GM12874 (cell line): ENCODE measurements around the gene MRAP.

Experiments used
- CTCF ChIP-seq: IDR thresholded peaks from 2 replicates; pipeline ENCODE4 v1.5.1; 2011; ENCODE audit warnings: low read depth, mild to moderate bottlenecking, control low read depth, low read length, moderate library complexity; ENCODE audit not compliant: insufficient read depth

The MRAP gene

DNA sequence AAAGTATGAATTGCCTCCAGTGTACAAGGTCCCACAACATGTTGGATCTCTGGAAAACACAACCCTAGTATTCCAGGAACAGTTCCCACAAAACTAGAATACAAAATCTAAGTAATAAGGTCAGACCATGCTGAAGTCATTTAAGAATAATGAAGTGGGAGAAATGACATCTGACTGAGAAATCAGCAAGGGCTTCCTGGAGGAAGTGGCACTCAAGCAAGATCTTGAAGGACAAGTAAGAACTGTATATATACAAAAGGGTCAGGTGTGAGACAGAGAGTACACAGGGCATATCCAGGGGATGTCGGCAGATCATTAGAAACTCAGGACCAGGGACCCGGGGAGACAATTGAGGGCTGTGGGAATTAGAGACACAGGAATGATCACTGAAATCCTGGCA lies 38.5 kb upstream of the MRAP start:
- TF ChIP-seq CTCF: no peak

DNA sequence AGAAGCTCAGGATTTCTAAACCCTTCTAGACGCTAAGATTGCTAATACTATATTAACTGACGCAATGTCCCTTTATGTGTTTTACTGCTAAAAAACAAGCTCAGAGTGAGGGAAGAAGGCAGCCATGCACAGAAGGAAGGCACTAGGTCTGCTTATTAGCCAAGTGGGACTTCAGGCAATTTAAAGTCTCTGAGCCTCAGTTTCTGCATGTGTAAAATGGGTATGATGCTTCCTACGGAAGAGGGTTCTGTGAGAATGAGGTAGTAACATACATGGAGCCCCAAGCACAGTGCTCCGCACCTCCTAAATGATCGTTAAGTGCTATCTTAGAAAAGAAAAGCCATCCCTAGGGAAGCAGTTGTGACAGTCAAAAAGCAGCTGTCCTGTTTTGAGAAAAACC lies 36.7 kb upstream of the MRAP start:
- no peak for TF ChIP-seq CTCF

- no peak for TF ChIP-seq CTCF
Measured at GRCh38 chr21:32270748-32271147, 27.9 kb upstream of the MRAP start.

- no peak for TF ChIP-seq CTCF
Measured at GRCh38 chr21:32276671-32277070, 22.0 kb upstream of the MRAP start.

GRCh38 chr21:32278103-32278502 lies 20.6 kb upstream of the MRAP start:
- TF ChIP-seq CTCF: no peak

DNA sequence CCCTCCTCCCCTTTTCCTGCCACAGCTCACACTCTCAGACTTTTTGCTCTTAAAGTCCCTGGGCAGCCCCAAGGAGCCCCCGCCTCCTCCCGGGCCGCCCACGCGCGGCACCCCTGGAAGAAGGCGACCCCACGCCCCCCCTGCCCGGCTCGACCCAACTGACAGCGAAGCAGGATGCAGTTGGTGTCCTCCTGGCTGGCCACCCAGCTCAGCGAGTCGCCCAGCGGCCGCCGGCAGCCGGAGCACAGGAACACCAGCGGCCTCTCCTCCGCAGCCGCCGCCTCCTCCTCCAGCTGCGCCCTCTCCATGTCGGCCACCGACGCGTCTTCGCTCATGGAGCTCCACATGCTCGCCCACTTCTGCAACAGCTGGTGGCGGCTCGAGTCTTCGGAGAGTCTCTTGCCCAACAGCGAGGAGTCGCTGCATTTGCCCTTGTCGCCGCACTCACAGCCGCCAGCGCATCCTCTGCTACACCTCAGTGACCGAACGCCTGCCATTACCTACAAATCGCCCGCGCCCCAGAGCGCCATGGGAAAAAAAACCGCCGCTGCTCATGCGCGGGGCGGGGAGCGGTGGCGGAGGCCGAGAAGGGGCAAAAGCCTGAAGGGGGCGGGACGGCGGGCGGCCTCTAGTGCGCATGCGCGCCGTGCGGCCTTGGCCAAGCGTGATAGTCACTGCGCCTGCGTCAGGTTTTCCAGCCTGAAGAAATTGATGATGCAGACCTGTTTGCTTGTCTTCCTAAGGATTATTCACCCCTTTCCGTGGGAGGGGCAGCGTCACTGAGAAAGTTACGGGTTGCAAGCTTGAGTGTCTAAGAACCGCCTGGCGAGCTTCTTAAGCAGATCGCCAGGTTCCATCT lies 19.9 kb upstream of the MRAP start, which contains the start of gene MIS18A:
Gene MIS18A, minus strand, starts transcription at position 532 of the 859 bp plus-strand sequence. Its CDS starts 35 bp downstream, at position 497.
- no peak for TF ChIP-seq CTCF

GRCh38 chr21:32279377-32279680 lies 19.3 kb upstream of the MRAP start:
- no peak for TF ChIP-seq CTCF
